H1 (cell line): ENCODE results near the gene SDF2. TPM values are rescaled to one million over a fixed set of nuclear protein-coding genes. Genes with fewer than 3 reads are reported as not detected.

Source experiments
- CBX5 ChIP-seq: fragments of 300-800, 300-1000 bp; sonication (generic); IDR thresholded peaks from 2 replicates; pipeline ENCODE4 v1.7.1; 2016; ENCODE audit warnings: antibody characterized with exemption, low read length, low read depth
- E2F6 ChIP-seq: IDR thresholded peaks from 2 replicates; pipeline ENCODE4 v1.6.1; 2012; ENCODE audit warnings: inconsistent platforms
- HDAC2 ChIP-seq, 2 experiments: fragments of 300-600 bp in 1 of 2; sonication (generic) in 1 of 2; IDR thresholded peaks; 2 replicates each; pipeline ENCODE4 v1.6.1; 2011 to 2012; ENCODE audit warnings: low read depth in 2 of 2, low read length in 2 of 2, mild to moderate bottlenecking in 2 of 2, moderate library complexity in 2 of 2, borderline replicate concordance in 1 of 2, inconsistent platforms in 1 of 2
- HDAC6 ChIP-seq: IDR thresholded peaks from one replicate; pipeline ENCODE4 v1.7.1; 2012; ENCODE audit warnings: low read depth, mild to moderate bottlenecking, inconsistent platforms, low read length, moderate library complexity
- RFX5 ChIP-seq: IDR thresholded peaks from 2 replicates; pipeline ENCODE4 v1.6.1; 2011; ENCODE audit warnings: low read depth, low read length, improper control_type of control experiment, borderline replicate concordance
- SAP30 ChIP-seq: fragments of 300-600 bp; sonication (generic); IDR thresholded peaks from 2 replicates; pipeline ENCODE4 v1.7.1; 2012; ENCODE audit warnings: low read length, moderate library complexity, mild to moderate bottlenecking, inconsistent platforms; ENCODE audit not compliant: insufficient read depth, insufficient replicate concordance
- SIRT6 ChIP-seq: IDR thresholded peaks from one replicate; pipeline ENCODE4 v1.7.1; 2012; ENCODE audit warnings: low read length, inconsistent platforms
- TAF1 ChIP-seq: IDR thresholded peaks from 2 replicates; pipeline ENCODE4 v1.6.1; 2011; ENCODE audit warnings: mild to moderate bottlenecking, low read depth, low read length
- polyA plus RNA-seq, 7 experiments: library from polyadenylated mRNA; depleted of rRNA in 3 of 7; stranded (reverse) in 5 of 7; unstranded in 2 of 7; fragments of >200 nt in 5 of 7; fragments of 200-250 nt in 2 of 7; gene quantifications; 1 replicate in 5 of 7; 2 replicates in 1 of 7; 4 replicates in 1 of 7; pipeline versions ENCODE4 v1.2.1 to v1.2.3, GENCODE V29; 2011 to 2013; ENCODE audit warnings: missing spikeins in 2 of 7, mixed read lengths in 2 of 7
- total RNA-seq: library from RNA; stranded (reverse); fragmentation: NEBNext Ultra II Directional; extraction: Animal tissue kit (Norgen Biotek cat#: 25700); gene quantifications from 2 replicates; pipeline ENCODE4 v1.2.1, GENCODE V29; 2021
- TF ChIP-seq, protein P1 (sequence below): IDR thresholded peaks from 2 replicates; pipeline ENCODE4 v1.6.1; 2012; ENCODE audit warnings: low read length, inconsistent platforms

The SDF2 gene
- total and polyA plus RNA-seq, 2 of the 8 experiments (the other 6 are each of a cell fraction or from before 2014, with no cell fraction given) = 44.8 to 65.4 TPM

DNA sequence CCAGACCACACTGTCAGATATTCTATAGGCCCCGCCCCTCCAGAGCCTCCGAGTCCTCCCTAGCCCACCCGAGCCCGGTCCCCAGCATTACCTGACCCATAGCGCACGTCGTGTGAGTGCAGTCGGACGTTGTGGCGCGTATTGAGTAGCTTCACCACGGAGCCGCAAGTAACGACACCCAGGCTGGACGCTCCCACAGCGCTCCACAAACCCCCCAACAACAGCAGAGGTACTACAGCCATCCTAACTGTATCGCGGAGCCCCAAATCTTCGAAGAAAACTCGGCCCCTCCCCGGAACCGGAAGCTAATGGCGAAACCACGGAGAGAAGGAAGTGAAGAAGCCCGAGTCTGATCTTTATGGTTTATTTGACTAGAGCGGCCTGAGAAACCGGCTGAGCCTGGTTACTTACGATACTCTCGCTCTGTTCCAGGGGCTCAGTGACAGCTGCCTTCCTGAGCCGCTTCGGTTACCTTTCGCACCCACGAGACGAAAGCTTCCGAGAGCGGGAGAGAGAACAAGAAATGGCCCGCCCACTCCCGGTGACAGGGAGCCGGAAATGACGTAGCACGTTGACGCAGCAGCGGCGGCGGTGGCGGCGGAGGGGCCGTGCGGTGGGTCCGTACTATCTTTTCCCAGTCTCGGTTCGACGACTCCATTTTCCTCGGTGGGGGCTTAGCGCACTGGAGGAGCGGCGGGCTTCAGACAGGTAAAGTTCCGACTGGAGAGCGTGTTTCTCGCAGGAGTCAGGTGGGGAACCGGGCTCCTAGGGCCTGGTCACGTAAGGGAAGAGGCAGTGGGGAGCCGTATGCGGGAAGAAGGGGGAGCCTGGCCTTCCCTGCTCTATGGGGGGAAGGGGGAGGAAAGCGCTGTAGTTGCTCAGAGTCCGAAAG is at the start of gene SDF2, which contains the start of gene SUPT6H (continued):
- TF ChIP-seq SAP30 = peak; percentile 47
- 0 out of 4 replicates have a peak, but pooled peaks have one; percentile 11 to 86 for TF ChIP-seq HDAC2 (IDR thresholded peaks at IDR 0.05; ENCODE audit: borderline replicate concordance in 1 of 2, low read depth in 2 of 2, low read length in 2 of 2)
- no peak; the same call in 1 of the 2 replicates for TF ChIP-seq RFX5
- no peak for TF ChIP-seq E2F6
- TF ChIP-seq HDAC6 = no peak
- no peak for TF ChIP-seq CBX5
- TF ChIP-seq, protein P1, sequence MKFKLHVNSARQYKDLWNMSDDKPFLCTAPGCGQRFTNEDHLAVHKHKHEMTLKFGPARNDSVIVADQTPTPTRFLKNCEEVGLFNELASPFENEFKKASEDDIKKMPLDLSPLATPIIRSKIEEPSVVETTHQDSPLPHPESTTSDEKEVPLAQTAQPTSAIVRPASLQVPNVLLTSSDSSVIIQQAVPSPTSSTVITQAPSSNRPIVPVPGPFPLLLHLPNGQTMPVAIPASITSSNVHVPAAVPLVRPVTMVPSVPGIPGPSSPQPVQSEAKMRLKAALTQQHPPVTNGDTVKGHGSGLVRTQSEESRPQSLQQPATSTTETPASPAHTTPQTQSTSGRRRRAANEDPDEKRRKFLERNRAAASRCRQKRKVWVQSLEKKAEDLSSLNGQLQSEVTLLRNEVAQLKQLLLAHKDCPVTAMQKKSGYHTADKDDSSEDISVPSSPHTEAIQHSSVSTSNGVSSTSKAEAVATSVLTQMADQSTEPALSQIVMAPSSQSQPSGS = no peak; the same call in 1 of the 2 replicates
- TF ChIP-seq SIRT6 = no peak
- TF ChIP-seq TAF1 = peak; percentile 82
